Hepatic stellate cell (primary cell): ENCODE data around the gene ZNF664.

Experiments used
- DNase-seq: peaks from one replicate; pipeline ENCODE4 v3.0.0; 2011; ENCODE audit warnings: low spot score

The ZNF664 gene

GRCh38 chr12:124034297-124034696 lies 61.3 kb downstream of the ZNF664 start:
- no peak for DNase-seq

GRCh38 chr12:124035163-124035562 lies 62.1 kb downstream of the ZNF664 start:
- no peak for DNase-seq

GRCh38 chr12:124036171-124036598 lies 63.2 kb downstream of the ZNF664 start:
- DNase-seq: no peak

- peak; percentile 52 for DNase-seq
These were observed 63.7 kb downstream of the ZNF664 start for GRCh38 chr12:124036657-124037109.

- no peak for DNase-seq
These were observed 64.3 kb downstream of the ZNF664 start for GRCh38 chr12:124037331-124037730.

- peak; percentile 50 for DNase-seq
These were observed 66.3 kb downstream of the ZNF664 start for GRCh38 chr12:124039276-124039675.

- no peak for DNase-seq
These were observed 67.3 kb downstream of the ZNF664 start for GRCh38 chr12:124040291-124040690.

GRCh38 chr12:124040737-124041136 lies 67.7 kb downstream of the ZNF664 start:
- DNase-seq: no peak

GRCh38 chr12:124041907-124042306 lies 68.9 kb downstream of the ZNF664 start:
- DNase-seq: no peak

GRCh38 chr12:124044021-124044420 lies 71.0 kb downstream of the ZNF664 start:
- DNase-seq: no peak

- DNase-seq: no peak
These were observed 71.8 kb downstream of the ZNF664 start for GRCh38 chr12:124044809-124045321.

- no peak for DNase-seq
These were observed 72.8 kb downstream of the ZNF664 start for GRCh38 chr12:124045671-124046455.

- no peak for DNase-seq
These were observed 73.4 kb downstream of the ZNF664 start for GRCh38 chr12:124046456-124046740.

GRCh38 chr12:124047045-124047566 lies 74.1 kb downstream of the ZNF664 start:
- DNase-seq: no peak

- no peak for DNase-seq
These were observed 76.6 kb downstream of the ZNF664 start for GRCh38 chr12:124049451-124050094.

GRCh38 chr12:124053851-124054250 lies 80.8 kb downstream of the ZNF664 start:
- DNase-seq: peak; percentile 47

GRCh38 chr12:124055066-124055465 lies 82.1 kb downstream of the ZNF664 start:
- DNase-seq: no peak

GRCh38 chr12:124057691-124058090 lies 84.7 kb downstream of the ZNF664 start:
- DNase-seq: no peak

GRCh38 chr12:124059752-124060151 lies 86.7 kb downstream of the ZNF664 start:
- DNase-seq: no peak
